Psoas muscle (tissue), 8 donors: Measurements from ENCODE around the gene FAM228A. TPM values are rescaled to one million over a fixed set of nuclear protein-coding genes. Genes with fewer than 3 reads are reported as not detected.
A peak's percentile ranks its signal among the peaks of the same experiment; 100 is the strongest.

Experiments
- ATAC-seq, 4 donors: fragments of 200-7000 bp; cut with Tn5 transposase; one replicate each; pipeline ENCODE4 v1.9.1; 2020; ENCODE audit warnings: moderate library complexity in 3 of 4, mild to moderate bottlenecking in 2 of 4
- DNase-seq, 2 donors: peaks; one replicate each; pipeline ENCODE4 v3.0.0-alpha.2; 2020
- H3K27ac ChIP-seq: fragments of 200-600 bp; one replicate; pipeline ENCODE4 v1.8.0; 2022
- H3K27me3 ChIP-seq, 3 donors: fragments of 200-600 bp in 1 of 3; one replicate each; pipeline versions ENCODE4 v1.6.1 to v1.8.0; 2013 to 2022; ENCODE audit warnings: low read length in 2 of 3, mild to moderate bottlenecking in 2 of 3, moderate library complexity in 1 of 3; ENCODE audit not compliant: insufficient read depth in 3 of 3
- H3K36me3 ChIP-seq, 2 donors: fragments of 200-600 bp in 1 of 2; one replicate each; pipeline versions ENCODE4 v1.6.1 to v1.8.0; 2013 to 2022; ENCODE audit warnings: low read depth in 1 of 2, mild to moderate bottlenecking in 1 of 2, moderate library complexity in 1 of 2; ENCODE audit not compliant: insufficient read depth in 1 of 2
- H3K4me1 ChIP-seq: fragments of 200-600 bp; one replicate; pipeline ENCODE4 v1.8.0; 2022
- H3K4me3 ChIP-seq: fragments of 200-600 bp; one replicate; pipeline ENCODE4 v1.8.0; 2022; ENCODE audit warnings: mild to moderate bottlenecking
- H3K9me3 ChIP-seq: fragments of 200-600 bp; one replicate; pipeline ENCODE4 v1.8.0; 2022
- CTCF ChIP-seq: fragments of 200-600 bp; IDR thresholded peaks from one replicate; pipeline ENCODE4 v1.8.0; 2022; ENCODE audit warnings: antibody characterized with exemption
- WGBS, 3 donors: extraction: QIAGEN DNeasy Blood & Tissue Kit; methylation state at CpG; one replicate each; pipeline versions ENCODE4 v1.1.6 to v1.1.7; 2013; 5-methylcytosine and 5-hydroxymethylcytosine counted together
- intact Hi-C, 2 donors: fragments of 100-400 bp; cut with DNase I; formaldehyde crosslinking; loops; one replicate each; pipeline versions ENCODE4 v1.11.0 to v1.14.2; 2022
- polyA plus RNA-seq, 3 donors: library from polyadenylated mRNA; stranded (reverse); fragments of 200-250 nt; gene quantifications; one replicate each; pipeline ENCODE4 v1.2.3, GENCODE V29; 2013
- total RNA-seq, 4 donors: library from RNA; stranded (reverse); fragmentation: NEBNext Ultra II Directional in 2 of 4; extraction: Animal tissue kit (Norgen Biotek cat#: 25700) in 2 of 4; gene quantifications; one replicate each; pipeline versions ENCODE4 v1.2.1 to v1.2.4, GENCODE V29; 2021 to 2023
- donor health status: healthy with polysubstance abuse.
- donor health status: DM: no; HTN: no; CAD: no; lungs with moderate emphysema.
- donor health status: Bipolar disorder and iron deficiency.
- donor health status: healthy.
- donor health status: DM: yes; HTN: yes; CAD: no.
- donor health status: DM: no; HTN: no; CAD: no.
- donor health status: DM: no; HTN: no; CAD: no.
- donor health status: DM: yes; HTN: yes; CAD: no.

FAM228A gene
- total and polyA plus RNA-seq, 7 donors, result 0.04 to 0.69 (median 0.37) TPM; not detected in 1

GRCh38 chr2:24162494-24162893, 12.4 kb upstream of the FAM228A start:
- DNase-seq (no peak), ATAC-seq (no peak)
- intact Hi-C loops, result no loop called here
- 98 to 100% (median 100%) methylated on average over 1 of the region's 1 CpG for WGBS, 3 donors
- no peak overlapping the region for H3K4me3 ChIP-seq
- H3K27me3 ChIP-seq, result no peaks in the 10 kb centered on the region
- no peaks in the 10 kb centered on the region for H3K4me1 ChIP-seq
- no peak overlapping the region for H3K27ac ChIP-seq
- H3K36me3 ChIP-seq, result peaks cover 0 to 14% of the 10 kb centered on the region in 2 donors
- TF ChIP-seq CTCF, result no peak
- no peaks in the 10 kb centered on the region for H3K9me3 ChIP-seq

GRCh38 chr2:24163186-24163585, 11.7 kb upstream of the FAM228A start:
- intact Hi-C loops, result no loop called here
- TF ChIP-seq CTCF, result no peak
- WGBS, 3 donors, result 50 to 67% (median 62%) methylated on average over 3 of the region's 3 CpGs

GRCh38 chr2:24163601-24164000, 11.3 kb upstream of the FAM228A start:
- no peaks in the 10 kb centered on the region for H3K9me3 ChIP-seq
- ATAC-seq, result no peak
- intact Hi-C loops, result no loop called here
- 83 to 88% (median 86%) methylated on average over 2 of the region's 2 CpGs for WGBS, 3 donors
- no peak overlapping the region for H3K4me3 ChIP-seq
- peaks cover 0 to 14% of the 10 kb centered on the region in 2 donors for H3K36me3 ChIP-seq
- no peak overlapping the region for H3K27ac ChIP-seq
- H3K27me3 ChIP-seq, result no peaks in the 10 kb centered on the region
- no peak for TF ChIP-seq CTCF
- no peaks in the 10 kb centered on the region for H3K4me1 ChIP-seq
- DNase-seq, result no peak

More at GRCh38 chr2:24163186-24163585, 11.7 kb upstream of the FAM228A start:
- H3K9me3 ChIP-seq, result no peaks in the 10 kb centered on the region
- H3K36me3 ChIP-seq, result peaks cover 0 to 14% of the 10 kb centered on the region in 2 donors
- DNase-seq, result no peak
- H3K4me1 ChIP-seq, result no peaks in the 10 kb centered on the region
- no peak overlapping the region for H3K27ac ChIP-seq
- H3K4me3 ChIP-seq, result no peak overlapping the region
- H3K27me3 ChIP-seq, result no peaks in the 10 kb centered on the region
- ATAC-seq, result no peak

GRCh38 chr2:24164416-24164973, 10.4 kb upstream of the FAM228A start:
- intact Hi-C loops, result no loop called here
- H3K27ac ChIP-seq, result no peak overlapping the region
- DNase-seq, result no peak
- no peak overlapping the region for H3K4me3 ChIP-seq
- ATAC-seq, result no peak
- no peaks in the 10 kb centered on the region for H3K27me3 ChIP-seq
- H3K36me3 ChIP-seq, result peaks cover 0 to 7% of the 10 kb centered on the region in 2 donors
- TF ChIP-seq CTCF, result peak; percentile 42
- WGBS, 3 donors, result 63 to 69% (median 64%) methylated on average over 7 to 8 of the region's 8 CpGs
- H3K9me3 ChIP-seq, result no peaks in the 10 kb centered on the region
- H3K4me1 ChIP-seq, result no peaks in the 10 kb centered on the region

- Histone ChIP-seq H3K9me3 (no peaks in the 10 kb centered on the region), H3K4me3 (no peak overlapping the region), H3K36me3 (no peaks in the 10 kb centered on the region), H3K4me1 (no peaks in the 10 kb centered on the region), H3K27me3 (no peaks in the 10 kb centered on the region), H3K27ac (no peak overlapping the region)
- ATAC-seq (no peak), DNase-seq (no peak)
- WGBS, 3 donors, result 91 to 96% (median 92%) methylated on average over 5 of the region's 5 CpGs
- TF ChIP-seq CTCF, result no peak
- intact Hi-C loops, result loop anchor here in 1 of 2 donors (5.0 kb wide), 1 partner anchor 337 kb away; no protein-coding TSS in a partner anchor
Observed at GRCh38 chr2:24169023-24169422, 5.8 kb upstream of the FAM228A start.
